Fibroblast of lung (primary cell): ENCODE results near the gene MEP1A. TPM values are rescaled to one million over a fixed set of nuclear protein-coding genes. Genes with fewer than 3 reads are reported as not detected.
"Not testable (repeated sequence)": the region's sequence is repeated elsewhere in the genome, so short reads cannot be mapped to it uniquely, and the experiment has no call there.

Experiments used
- DNase-seq, 2 donors: peaks; one replicate each; pipeline versions ENCODE4 v3.0.0 to v3.0.0-alpha.2; 2010; ENCODE audit warnings: low read depth in 2 of 2
- H2AFZ ChIP-seq: 2 replicates; pipeline ENCODE4 v1.5.1; 2012; ENCODE audit warnings: low read length, control low read depth, inconsistent platforms
- H3K27ac ChIP-seq: 2 replicates; pipeline ENCODE4 v1.5.1; 2011; ENCODE audit warnings: low read length, control low read depth; ENCODE audit not compliant: insufficient read depth
- H3K27me3 ChIP-seq: 2 replicates; pipeline ENCODE4 v1.5.1; 2011; ENCODE audit warnings: mild to moderate bottlenecking, low read length; ENCODE audit not compliant: control insufficient read depth, insufficient read depth
- H3K36me3 ChIP-seq: 2 replicates; pipeline ENCODE4 v1.5.1; 2011; ENCODE audit warnings: low read length; ENCODE audit not compliant: control insufficient read depth, insufficient read depth
- H3K4me1 ChIP-seq: 2 replicates; pipeline ENCODE4 v1.5.1; 2011; ENCODE audit warnings: low read length; ENCODE audit not compliant: control insufficient read depth, insufficient read depth; ENCODE audit errors: extremely low read depth
- H3K4me2 ChIP-seq: 2 replicates; pipeline ENCODE4 v1.5.1; 2011; ENCODE audit warnings: low read length, control low read depth; ENCODE audit not compliant: insufficient read depth; ENCODE audit errors: extremely low read depth
- H3K4me3 ChIP-seq, 4 experiments: fragments of 200-600 bp in 1 of 4; sonication (generic) in 1 of 4; replicated peaks in 1 of 4; 2 replicates each; pipeline ENCODE4 v1.5.1; 2011 to 2016; ENCODE audit warnings: low read length in 4 of 4, low read depth in 3 of 4, mild to moderate bottlenecking in 3 of 4, control low read depth in 2 of 4, inconsistent platforms in 1 of 4, mixed read lengths in 1 of 4; ENCODE audit not compliant: insufficient read depth in 1 of 4; ENCODE audit errors: control extremely low read depth in 1 of 4
- H3K79me2 ChIP-seq: 2 replicates; pipeline ENCODE4 v1.5.1; 2012; ENCODE audit warnings: mild to moderate bottlenecking, low read length, inconsistent platforms; ENCODE audit not compliant: control insufficient read depth, insufficient read depth
- H3K9ac ChIP-seq: 2 replicates; pipeline ENCODE4 v1.5.1; 2011; ENCODE audit warnings: mild to moderate bottlenecking, low read length, control low read depth; ENCODE audit not compliant: insufficient read depth
- H3K9me3 ChIP-seq: 2 replicates; pipeline ENCODE4 v1.5.1; 2012; ENCODE audit warnings: low read depth, low read length; ENCODE audit not compliant: control insufficient read depth, insufficient read depth
- H4K20me1 ChIP-seq: 2 replicates; pipeline ENCODE4 v1.5.1; 2011; ENCODE audit warnings: low read length; ENCODE audit not compliant: control insufficient read depth, insufficient read depth; ENCODE audit errors: extremely low read depth
- CTCF ChIP-seq, 2 donors: IDR thresholded peaks in 1 of 2; conservative IDR thresholded peaks in 1 of 2; 1 replicate in 1 of 2; 2 replicates in 1 of 2; pipeline ENCODE4 v1.5.1; 2011 to 2012; ENCODE audit warnings: low read length in 2 of 2, control low read depth in 1 of 2, inconsistent platforms in 1 of 2, low read depth in 1 of 2, mild to moderate bottlenecking in 1 of 2
- EZH2 ChIP-seq: IDR thresholded peaks from 2 replicates; pipeline ENCODE4 v1.5.1; 2012; ENCODE audit warnings: low read length, control low read depth, mild to moderate bottlenecking; ENCODE audit errors: missing control alignments
- polyA plus RNA-seq, 2 donors: library from polyadenylated mRNA; depleted of rRNA in 1 of 2; stranded (reverse) in 1 of 2; unstranded in 1 of 2; fragments of >200 nt; gene quantifications; 2 replicates each; pipeline ENCODE4 v1.2.1, GENCODE V29; 2011 to 2012; ENCODE audit warnings: missing spikeins in 1 of 2
- total RNA-seq: library from RNA; depleted of rRNA; stranded (reverse); fragments of >200 nt; gene quantifications from 2 replicates; pipeline ENCODE4 v1.2.1, GENCODE V29; 2014

Gene MEP1A
- total and polyA plus RNA-seq, 2 donors (not counting 1 experiment from before 2014, with no cell fraction given), result not detected

DNA sequence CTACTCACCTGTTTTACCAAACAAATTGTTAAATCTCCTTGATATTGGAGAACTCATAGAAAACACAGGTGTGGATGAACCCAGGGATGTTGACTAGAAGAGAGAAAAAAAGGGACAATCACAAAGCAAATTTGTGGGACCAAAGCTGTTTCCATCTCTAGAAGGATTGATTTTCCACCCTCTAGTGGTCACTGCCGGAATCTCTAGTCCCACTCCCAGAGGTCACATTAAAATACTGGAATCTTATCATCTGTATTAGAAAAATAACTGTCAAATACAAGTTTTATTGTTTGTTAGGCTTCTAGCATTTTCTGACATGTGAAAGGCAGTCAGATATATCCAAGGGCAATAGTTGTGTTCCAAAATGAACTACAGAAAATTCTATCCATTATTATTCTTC, 62.8 kb downstream of the MEP1A start:
- not testable (repeated sequence) for H3K27ac ChIP-seq, H3K4me2 ChIP-seq, H3K27me3 ChIP-seq, H3K79me2 ChIP-seq, H4K20me1 ChIP-seq, H3K9ac ChIP-seq, H3K4me1 ChIP-seq, H3K9me3 ChIP-seq, H3K36me3 ChIP-seq, H2AFZ ChIP-seq, H3K4me3 ChIP-seq
- TF ChIP-seq CTCF (conservative IDR thresholded peaks at IDR 0.05 in 1 of 2, IDR thresholded peaks at IDR 0.05 in 1 of 2; ENCODE audit: low read depth in 1 of 2, low read length in 2 of 2), result peak; percentile 70 to 82
- peak in 1 of 2 donors; percentile 25 for DNase-seq

DNA sequence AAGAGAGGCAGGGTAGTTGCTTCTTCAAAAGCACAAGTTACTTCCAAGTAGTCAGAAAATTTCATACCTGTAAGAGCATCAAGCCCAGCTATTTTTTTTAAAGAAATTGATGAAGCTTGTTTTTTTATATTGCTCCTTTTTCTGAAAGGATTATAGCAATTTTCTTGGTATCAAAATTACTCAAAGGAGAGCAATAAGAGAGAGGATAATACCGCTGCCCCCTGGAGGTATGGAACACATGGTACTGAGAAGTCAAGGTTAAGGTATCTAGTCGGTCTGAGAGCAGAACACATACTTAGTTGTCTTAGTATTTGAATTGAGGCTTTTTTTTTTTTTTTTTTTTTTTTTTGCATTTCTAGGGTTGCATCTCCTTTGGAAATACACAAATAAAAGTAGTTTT, 69.2 kb downstream of the MEP1A start:
- no peak for TF ChIP-seq CTCF (conservative IDR thresholded peaks at IDR 0.05 in 1 of 2, IDR thresholded peaks at IDR 0.05 in 1 of 2; ENCODE audit: low read depth in 1 of 2, low read length in 2 of 2)
- TF ChIP-seq EZH2, result no peak
- H3K27ac ChIP-seq, result no peak overlapping the region
- no peak for DNase-seq

DNA sequence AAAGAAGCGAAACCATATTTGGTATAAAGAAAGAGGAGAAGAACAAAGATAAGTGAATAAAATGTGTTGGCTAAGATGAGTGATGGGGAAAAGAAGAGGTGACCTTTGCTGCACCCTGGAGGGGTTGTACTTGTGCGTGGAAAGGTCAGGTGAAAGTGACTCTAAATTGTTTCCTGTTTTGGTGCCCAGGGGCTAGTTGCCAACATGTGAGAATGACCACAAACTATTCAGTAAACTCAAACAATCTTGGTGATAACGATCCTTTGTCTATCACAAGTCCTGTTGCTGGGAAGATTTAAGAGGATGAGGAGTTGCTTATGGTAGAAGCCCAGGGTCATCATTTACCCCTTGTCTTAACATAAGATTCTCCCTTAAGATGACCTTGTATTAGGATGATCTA, 70.6 kb downstream of the MEP1A start:
- Histone ChIP-seq H3K4me3 (no peak overlapping the region), H3K9ac (no peak overlapping the region), H3K27ac (no peak overlapping the region), H3K9me3 (no peaks in the 10 kb centered on the region), H3K36me3 (no peaks in the 10 kb centered on the region), H4K20me1 (no peaks in the 10 kb centered on the region), H3K27me3 (no peaks in the 10 kb centered on the region), H3K4me1 (no peaks in the 10 kb centered on the region), H2AFZ (no peak overlapping the region), H3K79me2 (no peaks in the 10 kb centered on the region), H3K4me2 (no peak overlapping the region)
- no peak for DNase-seq
- TF ChIP-seq EZH2 (no peak), CTCF (conservative IDR thresholded peaks at IDR 0.05 in 1 of 2, IDR thresholded peaks at IDR 0.05 in 1 of 2; ENCODE audit: low read depth in 1 of 2, low read length in 2 of 2) (no peak)

More for the DNA sequence above, 69.2 kb downstream of the MEP1A start:
- Histone ChIP-seq H3K9me3 (no peaks in the 10 kb centered on the region), H3K36me3 (no peaks in the 10 kb centered on the region), H4K20me1 (no peaks in the 10 kb centered on the region), H2AFZ (no peak overlapping the region), H3K27me3 (no peaks in the 10 kb centered on the region), H3K4me1 (no peaks in the 10 kb centered on the region), H3K9ac (no peak overlapping the region), H3K4me2 (no peak overlapping the region), H3K4me3 (no peak overlapping the region), H3K79me2 (no peaks in the 10 kb centered on the region)
